ENCODE measurements around the gene STARD4.

DNA sequence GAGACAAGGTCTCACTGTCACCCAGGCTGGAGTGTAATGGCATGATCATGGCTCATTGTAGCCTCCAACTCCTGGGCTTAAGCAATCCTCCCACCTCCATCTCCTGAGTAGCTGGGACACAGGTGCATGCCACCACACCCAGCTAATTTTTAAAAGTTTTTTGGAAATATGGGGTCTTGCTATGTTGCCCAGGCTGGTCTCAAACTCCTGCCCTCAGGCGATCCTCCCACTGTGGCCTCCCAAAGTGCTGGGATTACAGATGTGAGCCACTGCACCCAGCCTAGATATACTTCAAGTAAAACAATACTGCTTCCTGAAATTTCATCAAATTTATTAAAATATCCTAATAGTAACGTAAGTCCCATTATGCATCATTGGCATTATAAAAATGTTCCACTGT is 33.4 kb downstream of the STARD4 start:
- TF ChIP-seq CTCF (IDR thresholded peaks at IDR 0.05) (no peak), EZH2 (IDR thresholded peaks at IDR 0.05) (no peak), EZH2phosphoT487 (IDR thresholded peaks at IDR 0.05) (no peak)

Measured in neural progenitor cell (in vitro differentiated cells).